ENCODE data around the gene NUFIP2.
"Not testable (repeated sequence)": the region's sequence is repeated elsewhere in the genome, so short reads cannot be mapped to it uniquely, and the experiment has no call there.

The NUFIP2 gene

GRCh38 chr17:29278692-29279091 is 15.3 kb downstream of the NUFIP2 start:
- no peak for DNase-seq (ENCODE audit: low spot score)

- no peak for DNase-seq (ENCODE audit: low spot score)
Measured at GRCh38 chr17:29273924-29274323, 20.0 kb downstream of the NUFIP2 start.

GRCh38 chr17:29271980-29272379 is 22.0 kb downstream of the NUFIP2 start:
- not testable (repeated sequence) for DNase-seq (ENCODE audit: low spot score)

- no peak for DNase-seq (ENCODE audit: low spot score)
Measured at GRCh38 chr17:29263916-29264315, 30.0 kb downstream of the NUFIP2 start.

- DNase-seq (ENCODE audit: low spot score) = no peak
Measured at GRCh38 chr17:29257756-29258155, 36.2 kb downstream of the NUFIP2 start.

- DNase-seq (ENCODE audit: low spot score) = no peak
Measured at GRCh38 chr17:29256735-29257466, 37.0 kb downstream of the NUFIP2 start.

- DNase-seq (ENCODE audit: low spot score) = no peak
Measured at GRCh38 chr17:29255926-29256522, 37.9 kb downstream of the NUFIP2 start.

GRCh38 chr17:29253037-29253436 is 40.9 kb downstream of the NUFIP2 start:
- no peak for DNase-seq (ENCODE audit: low spot score)

- no peak for DNase-seq (ENCODE audit: low spot score)
Measured at GRCh38 chr17:29252101-29252791, 41.7 kb downstream of the NUFIP2 start.

- no peak for DNase-seq (ENCODE audit: low spot score)
Measured at GRCh38 chr17:29251184-29251583, 42.8 kb downstream of the NUFIP2 start.

GRCh38 chr17:29250666-29251065 is 43.3 kb downstream of the NUFIP2 start:
- DNase-seq (ENCODE audit: low spot score) = no peak

- DNase-seq (ENCODE audit: low spot score) = no peak
Measured at GRCh38 chr17:29248845-29249244, 45.1 kb downstream of the NUFIP2 start.

- DNase-seq (ENCODE audit: low spot score) = no peak
Measured at GRCh38 chr17:29247219-29247618, 46.7 kb downstream of the NUFIP2 start.

GRCh38 chr17:29246628-29247027 is 47.3 kb downstream of the NUFIP2 start, which contains the start of gene CRYBA1:
Gene CRYBA1 (plus strand): TSS chr17:29246859. CDS start chr17:29246864, 5 bp downstream.
- no peak for DNase-seq (ENCODE audit: low spot score)

- no peak for DNase-seq (ENCODE audit: low spot score)
Measured at GRCh38 chr17:29245401-29245800, 48.5 kb downstream of the NUFIP2 start.

- DNase-seq (ENCODE audit: low spot score) = no peak
Measured at GRCh38 chr17:29243792-29244191, 50.2 kb downstream of the NUFIP2 start.

- DNase-seq (ENCODE audit: low spot score) = no peak
Measured at GRCh38 chr17:29242790-29243189, 51.2 kb downstream of the NUFIP2 start.

- DNase-seq (ENCODE audit: low spot score) = no peak
Measured at GRCh38 chr17:29242051-29242450, 51.9 kb downstream of the NUFIP2 start.

GRCh38 chr17:29240968-29241963 is 52.7 kb downstream of the NUFIP2 start:
- no peak for DNase-seq (ENCODE audit: low spot score)

- DNase-seq (ENCODE audit: low spot score) = no peak
Measured at GRCh38 chr17:29240477-29240876, 53.5 kb downstream of the NUFIP2 start.

GRCh38 chr17:29238133-29238850 is 55.7 kb downstream of the NUFIP2 start:
- DNase-seq (ENCODE audit: low spot score) = no peak
